HG03439 (cell line): ENCODE data around the gene MRM2.

ENCODE experiments used
- ATAC-seq: cut with Tn5 transposase; IDR thresholded peaks from one replicate; pipeline ENCODE4 v1.9.1; 2021; ENCODE audit warnings: mild to moderate bottlenecking, moderate library complexity; ENCODE audit not compliant: unreplicated experiment

The MRM2 gene

DNA sequence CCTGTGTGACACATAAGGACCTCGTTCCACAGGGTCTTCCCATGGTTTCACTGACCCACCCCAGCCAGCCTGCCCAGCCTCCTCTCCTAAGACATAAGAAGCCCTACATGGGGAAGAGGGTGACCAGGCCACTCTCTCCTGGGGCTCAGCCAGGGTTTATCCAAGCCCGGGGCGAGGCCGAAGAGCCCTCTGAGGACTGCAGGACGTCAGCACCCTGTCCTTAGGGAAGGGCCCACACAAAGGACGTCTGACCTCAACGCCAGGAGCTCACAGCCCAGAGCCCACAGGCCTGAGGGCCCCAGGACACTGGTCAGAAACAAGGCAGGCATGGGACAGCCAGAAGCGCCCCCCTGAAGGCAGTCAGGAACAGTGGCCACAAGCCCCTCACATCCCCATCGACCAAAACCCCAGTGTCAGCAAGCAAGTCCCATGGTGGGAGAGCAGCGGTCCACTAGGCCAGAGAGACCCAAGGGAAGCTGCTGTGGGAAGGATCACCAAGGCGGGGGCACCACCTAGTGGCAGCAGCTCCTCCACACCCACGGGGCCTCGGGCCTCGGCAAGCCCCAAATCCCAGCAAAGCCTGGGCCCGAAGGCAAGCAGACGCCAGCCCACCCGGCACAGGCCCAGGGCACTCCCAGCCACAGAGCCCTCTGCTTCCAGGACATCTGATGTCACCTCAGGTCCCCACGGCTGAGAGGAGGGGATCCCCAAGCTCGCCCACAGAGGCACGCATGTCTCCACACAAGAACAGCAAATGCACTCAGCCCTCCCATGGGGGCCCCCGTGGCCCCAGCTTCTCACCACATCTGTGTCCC lies 32.7 kb downstream of the MRM2 start:
- no peak for ATAC-seq

DNA sequence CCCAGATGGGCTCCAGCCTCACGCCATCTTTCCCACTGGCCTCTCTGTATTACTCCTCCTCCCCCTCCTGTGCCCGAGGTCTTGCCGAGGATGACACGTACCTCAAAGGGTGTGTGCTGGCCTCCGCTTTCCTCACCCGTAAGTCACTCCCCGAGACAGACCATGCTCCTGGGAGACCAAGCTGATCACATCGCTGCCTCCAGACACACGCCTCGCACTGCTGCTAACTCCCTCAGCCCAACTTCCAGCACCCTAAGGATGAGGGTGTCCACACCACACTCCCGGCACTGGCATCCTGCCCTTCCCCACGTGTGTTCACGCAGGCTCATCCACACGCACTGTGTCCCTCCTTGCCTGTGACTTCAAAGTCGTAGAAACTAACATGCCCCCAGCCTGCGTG lies 33.3 kb downstream of the MRM2 start:
- no peak for ATAC-seq

DNA sequence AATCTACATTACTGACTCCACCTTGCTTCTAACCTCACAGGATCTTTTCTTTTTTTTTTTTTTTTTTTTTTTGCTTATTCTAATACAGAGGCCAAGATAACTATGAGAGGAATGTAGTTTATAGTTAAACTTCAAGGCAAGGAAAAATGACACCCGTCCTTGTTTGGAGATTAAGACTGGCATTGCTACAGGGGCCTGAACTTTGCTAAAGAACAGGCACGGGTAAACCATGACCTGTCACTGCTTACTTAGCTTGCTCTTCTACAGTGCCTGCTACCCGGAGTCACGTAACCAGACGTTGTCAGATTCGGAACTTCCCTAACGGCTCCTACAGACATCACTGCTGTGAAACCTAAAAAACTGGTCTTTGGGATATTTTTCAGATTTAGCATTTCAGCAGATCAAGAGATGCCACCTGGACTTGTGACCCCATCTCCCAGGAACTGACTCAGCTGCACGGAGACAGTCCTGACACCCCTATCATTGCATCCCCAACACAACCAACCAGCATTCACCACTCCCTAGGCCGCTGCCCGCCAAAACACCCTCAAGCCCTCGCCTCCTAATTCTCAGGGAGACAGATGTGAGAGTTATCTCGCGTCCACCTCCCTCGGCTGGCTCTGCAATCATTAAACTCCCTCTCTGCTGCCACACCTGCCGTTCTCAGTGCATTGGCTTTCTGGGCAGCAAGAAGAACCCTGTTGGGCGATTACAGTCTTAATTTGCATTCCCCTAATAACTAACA lies 36.8 kb downstream of the MRM2 start:
- no peak for ATAC-seq

DNA sequence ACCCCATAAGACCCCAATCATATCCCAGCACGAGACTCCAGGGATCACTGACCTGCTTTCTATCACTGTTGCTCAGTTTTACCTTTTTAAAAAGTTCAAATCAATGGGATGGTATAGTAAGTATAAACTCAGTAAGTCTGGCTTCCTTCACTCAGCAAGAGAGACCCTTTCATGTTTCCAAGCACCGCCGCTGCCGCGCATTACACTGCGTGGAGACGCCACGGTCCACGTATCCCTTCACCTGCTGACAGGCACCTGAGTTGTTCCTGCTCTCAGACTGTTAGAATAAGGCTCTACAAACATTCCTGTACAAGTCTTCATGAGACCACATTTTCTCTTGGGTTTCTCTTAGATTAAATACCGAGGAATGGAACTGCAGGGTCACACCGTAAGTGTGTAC lies 37.6 kb downstream of the MRM2 start:
- no peak for ATAC-seq

DNA sequence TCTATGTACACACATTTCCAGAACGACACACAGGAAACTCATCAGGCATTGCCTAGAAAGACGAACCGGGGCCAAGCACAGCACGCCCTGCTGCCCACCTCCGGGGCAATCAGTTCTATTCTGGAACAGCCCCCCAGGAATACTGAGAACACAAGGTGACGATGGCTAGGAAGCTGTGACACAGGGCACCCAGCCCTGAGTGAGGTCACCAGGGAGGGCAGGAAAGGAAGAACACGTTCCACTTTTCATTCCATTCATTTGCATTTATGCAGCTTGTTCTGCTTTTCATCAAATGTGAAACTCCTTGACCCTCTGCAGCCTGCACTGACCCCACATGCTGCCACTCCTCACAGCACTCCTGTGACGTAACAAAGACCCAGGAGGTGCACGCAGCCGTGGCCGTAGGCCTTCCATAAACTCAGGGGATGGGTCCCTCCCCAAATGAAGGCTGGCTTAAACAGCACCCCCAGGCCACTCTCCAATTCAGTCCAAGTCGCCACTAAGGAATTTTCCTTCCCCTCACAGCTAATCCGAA lies 38.2 kb downstream of the MRM2 start:
- ATAC-seq = no peak

- no peak for ATAC-seq
Observed at GRCh38 chr7:2202901-2203765, 38.9 kb downstream of the MRM2 start.

- no peak for ATAC-seq
Observed at GRCh38 chr7:2202361-2202761, 39.6 kb downstream of the MRM2 start.

DNA sequence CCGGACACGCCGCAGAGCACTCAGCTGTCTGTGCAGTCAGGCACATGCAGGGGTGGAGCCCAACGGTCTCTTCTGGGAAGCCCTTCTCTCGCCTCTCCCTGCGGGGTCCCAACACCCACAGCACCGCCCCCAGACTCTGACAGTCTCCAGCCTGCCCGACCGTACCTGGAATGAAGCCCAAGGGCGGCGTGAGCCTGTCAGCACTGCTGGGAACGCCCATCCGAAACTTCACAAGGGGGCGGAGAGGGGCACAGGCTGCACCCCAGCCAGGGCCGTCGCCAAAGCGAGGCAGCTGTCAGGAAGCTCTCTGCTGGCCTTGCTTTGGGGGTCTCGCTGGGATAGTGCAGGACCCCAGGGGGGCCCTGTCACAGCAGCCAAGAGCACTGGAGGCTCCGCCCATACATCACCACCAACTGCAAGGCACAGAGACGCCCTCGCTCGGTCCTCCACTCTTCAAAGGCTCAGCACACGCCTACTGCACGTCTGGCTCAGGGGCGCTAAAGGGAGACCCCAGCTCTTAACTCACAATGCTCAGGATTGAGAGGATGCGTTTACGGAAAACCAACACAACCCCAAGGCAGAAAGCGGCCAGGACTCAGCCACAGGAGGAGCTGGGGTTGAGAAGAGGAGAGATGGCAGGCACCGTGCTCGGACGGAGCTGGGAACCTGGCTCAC lies 40.2 kb downstream of the MRM2 start:
- no peak for ATAC-seq

GRCh38 chr7:2201128-2201527 lies 40.9 kb downstream of the MRM2 start:
- no peak for ATAC-seq

DNA sequence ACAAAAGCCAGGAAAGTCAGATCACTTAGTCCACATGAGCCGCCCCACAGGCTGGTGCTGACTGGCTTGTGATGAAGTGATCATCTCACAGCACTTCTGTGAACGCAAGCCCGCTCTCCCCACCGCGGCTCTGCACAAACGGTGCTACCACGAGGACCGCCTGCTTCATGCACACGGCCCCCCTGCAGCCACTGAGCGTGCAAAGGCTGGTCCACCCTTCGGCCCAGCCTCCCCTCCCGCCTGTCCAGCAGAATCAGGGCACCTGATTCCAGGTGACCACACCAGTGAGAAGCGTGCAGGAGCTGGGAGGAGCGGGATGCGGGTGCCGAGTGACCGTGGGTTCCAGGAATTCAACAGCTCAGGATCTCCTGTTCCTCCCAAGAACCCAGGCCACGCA lies 41.4 kb downstream of the MRM2 start:
- no peak for ATAC-seq

DNA sequence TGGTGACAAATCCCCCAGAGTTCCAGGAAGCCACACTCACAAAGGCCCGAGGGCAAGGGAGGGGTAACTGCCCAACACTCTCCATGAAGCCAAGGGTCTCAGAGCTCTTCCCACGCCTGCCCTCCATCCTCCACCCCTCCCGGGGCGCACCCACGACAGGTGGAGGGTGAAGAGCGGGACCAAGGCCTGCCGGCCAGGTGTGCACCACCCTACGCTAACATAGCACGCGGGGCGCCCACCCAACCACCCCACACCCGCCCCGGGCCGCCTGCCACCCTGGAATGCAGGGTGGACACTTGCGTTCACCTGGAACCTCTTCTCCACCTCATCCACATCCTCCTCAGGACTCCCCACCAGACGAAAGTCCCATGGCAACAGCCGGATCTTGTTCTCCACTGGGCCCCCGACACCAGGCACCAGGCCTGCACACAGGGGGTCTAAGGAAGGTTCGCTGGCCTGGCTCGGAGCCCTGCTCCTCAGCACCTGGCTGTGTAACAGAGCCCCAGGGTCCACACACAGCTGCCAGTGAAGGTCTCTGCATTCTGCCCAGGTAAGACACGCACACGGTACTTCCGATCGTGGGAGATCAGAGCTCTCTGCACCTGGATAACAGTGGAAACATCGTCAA lies 41.9 kb downstream of the MRM2 start:
- no peak for ATAC-seq

GRCh38 chr7:2199528-2199927 lies 42.5 kb downstream of the MRM2 start:
- ATAC-seq = no peak

DNA sequence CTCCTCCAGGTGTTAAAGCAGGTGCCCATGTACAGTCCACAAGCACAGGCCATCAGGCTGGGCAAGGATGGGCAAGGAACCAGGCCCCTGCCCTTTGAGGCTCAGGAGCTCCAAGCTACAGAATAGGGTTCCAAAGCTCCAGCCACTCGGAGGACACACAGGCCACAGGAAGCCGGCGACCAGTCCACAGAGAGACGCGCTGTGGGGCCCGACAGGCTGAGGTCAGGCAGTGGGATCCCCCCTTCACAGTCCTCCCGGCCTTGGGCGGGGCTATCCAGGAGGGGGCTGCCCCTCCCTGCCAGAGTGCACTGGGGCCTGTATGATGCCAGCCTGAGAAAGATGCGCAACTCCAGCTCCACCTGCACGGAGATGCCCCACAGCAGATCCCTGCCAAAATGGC lies 43.2 kb downstream of the MRM2 start:
- no peak for ATAC-seq

DNA sequence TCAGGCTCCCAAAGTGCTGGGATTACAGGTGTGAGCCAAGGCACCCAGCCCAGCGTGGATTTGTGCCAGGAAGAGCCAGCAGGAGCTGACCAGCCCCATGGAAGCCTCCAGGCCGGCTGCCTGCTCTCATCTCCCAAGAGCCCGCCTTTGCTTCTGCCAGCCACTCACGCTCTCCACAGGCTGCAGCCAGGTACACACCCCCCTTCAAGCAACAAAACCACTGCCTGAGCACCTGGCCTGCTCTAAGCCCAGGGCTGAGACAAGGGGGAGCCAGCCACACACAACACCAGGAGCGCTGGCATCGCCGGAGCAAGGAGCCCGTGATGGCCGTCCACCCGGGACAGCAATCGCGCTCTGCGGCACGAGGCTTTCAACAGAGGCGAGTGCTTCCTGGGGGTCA lies 43.8 kb downstream of the MRM2 start:
- no peak for ATAC-seq

DNA sequence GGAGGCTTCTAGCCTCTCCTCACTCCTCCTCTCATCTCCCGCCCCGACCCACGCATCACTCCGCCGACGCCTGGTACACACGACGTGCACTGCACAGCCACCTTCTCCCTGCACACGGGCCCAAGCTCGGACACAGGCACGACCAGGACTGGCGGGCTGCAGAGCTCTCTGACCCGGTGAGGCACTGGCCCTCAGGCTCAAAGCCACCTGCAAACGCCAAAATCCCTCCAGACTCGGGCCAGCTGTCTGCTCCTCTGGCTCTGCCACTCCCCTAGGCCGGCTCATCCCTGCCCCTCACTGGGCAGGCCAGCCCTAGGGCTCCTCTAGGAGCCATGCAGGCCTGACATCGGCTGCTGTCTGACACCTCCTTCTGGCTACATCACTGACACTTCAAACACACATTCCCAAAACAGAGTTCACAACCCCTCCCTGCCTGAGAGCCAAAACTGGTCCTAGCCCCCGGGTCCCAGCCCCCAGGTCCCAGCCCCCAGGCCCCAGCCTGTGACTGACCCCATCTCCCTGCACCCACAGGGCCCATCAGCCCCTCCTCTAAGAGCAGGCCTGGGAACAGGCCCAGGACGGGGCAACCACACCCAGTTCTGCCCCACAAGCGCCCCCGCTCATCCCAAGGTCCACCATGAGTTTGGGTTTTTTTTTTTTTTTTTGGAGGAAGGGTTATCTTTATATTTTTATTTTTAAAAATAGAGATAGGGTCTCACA lies 44.4 kb downstream of the MRM2 start:
- ATAC-seq = no peak

DNA sequence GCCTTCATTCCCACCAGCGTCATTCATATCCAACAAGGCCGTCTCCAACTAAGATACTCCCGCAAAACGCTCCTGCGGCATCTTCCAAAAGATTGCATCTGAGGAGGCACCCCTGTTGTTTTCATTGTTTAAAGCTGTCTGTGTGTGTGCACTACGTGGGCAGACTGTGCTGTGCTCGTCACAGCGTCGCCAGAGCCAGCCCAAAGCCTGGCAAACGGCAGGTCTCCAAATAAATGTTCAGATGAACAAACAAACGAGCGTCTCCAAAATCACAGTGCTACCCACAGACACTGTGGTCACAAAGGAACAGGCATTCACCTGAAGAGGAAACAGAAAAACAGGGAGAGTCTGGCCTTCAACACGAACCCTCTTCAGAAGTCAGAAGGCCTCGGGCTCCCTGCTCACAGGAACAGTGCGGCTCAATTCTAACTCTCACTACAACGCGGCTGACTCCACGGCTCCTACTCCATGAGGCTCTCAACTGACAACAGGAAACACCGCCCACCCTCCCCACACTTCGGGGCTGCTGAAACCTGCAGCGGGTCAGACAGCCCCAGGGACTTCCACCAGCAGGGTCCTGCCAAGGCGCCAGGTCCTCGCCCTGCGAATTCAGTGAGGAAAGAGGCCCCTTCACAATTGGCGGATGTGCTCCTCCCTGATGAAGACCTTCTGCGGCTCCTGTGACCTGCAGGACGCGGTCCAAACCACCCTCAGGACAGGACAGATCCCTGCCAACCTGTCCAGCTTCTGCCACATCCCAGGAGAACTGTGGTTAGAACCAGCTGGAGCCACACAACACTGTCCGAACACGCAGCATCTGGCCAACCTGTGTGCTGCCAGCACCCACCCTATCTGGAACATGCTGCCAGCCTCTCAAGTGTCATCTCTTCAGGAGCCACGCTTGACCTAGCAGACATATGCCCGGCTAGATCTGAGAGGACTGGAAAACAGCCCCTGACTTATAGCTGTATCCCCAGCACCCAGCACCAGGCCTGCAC lies 45.3 kb downstream of the MRM2 start:
- ATAC-seq = no peak

DNA sequence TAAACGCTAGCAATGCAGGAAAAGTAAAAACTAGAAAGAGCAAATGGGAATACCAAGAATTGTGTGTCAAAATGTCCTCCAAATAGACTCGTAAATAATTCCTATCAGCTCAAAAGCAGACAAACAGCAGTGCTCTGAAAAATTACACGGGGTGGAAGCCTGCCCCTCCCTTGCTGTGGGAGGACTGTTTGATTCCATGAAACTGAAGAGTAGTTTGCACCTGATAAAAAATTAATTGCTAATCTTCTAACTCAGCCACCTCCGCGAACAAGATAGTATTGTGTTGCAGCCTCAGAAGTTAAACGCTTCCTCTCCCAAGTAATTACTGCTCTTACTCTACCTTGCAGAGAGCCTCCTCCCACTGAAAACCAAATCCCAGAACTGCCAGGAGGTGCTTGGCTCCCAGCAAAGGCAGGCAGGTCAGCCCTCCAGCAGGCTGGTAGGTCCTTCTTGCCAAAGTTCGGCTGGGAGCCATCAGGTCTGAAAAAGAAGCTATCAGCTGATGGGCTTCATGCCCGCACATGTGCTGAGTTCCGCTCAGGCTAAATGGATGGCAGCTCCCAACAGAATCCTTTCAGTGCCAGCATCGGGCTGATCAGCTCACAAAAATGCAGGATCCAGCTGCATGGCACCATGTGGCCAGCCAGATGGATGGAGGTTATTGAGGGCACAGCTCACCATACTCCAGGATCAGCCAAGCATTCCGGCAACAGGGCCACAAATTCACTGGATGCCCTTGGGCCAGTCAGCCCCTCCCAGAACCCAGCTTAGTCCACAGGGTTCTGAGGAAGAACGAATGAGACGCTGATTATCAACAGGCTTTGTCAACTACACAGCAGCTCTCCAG lies 46.4 kb downstream of the MRM2 start:
- no peak for ATAC-seq
